ENCODE data around the gene WDR72.

The WDR72 gene

DNA sequence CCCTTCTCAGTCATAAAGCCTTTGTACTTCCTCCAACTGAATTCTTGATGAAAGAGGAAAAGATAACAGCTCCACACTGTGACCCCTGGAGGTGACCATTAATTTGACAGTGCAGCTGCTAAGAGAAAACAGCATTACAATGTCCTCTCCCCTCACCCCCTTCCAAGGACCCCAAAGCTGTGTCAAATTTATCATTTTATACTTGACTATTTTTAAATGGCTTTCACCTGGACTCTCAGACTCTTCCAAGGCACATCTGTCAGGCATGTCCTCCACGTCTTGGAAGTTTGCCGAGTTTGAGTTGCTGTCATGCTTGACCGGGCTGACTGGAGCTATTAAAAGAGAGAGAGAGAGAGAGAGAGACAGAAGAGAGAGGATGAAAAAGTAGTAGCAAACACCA, 236.5 kb downstream of the WDR72 start:
- Histone ChIP-seq H3K27me3 (ENCODE audit: control insufficient read depth, insufficient read depth, low read length) (no peaks in the 10 kb centered on the region), H3K4me2 (ENCODE audit: low read length) (no peak overlapping the region), H3K36me3 (ENCODE audit: insufficient read depth, low read length) (no peaks in the 10 kb centered on the region)

GRCh38 chr15:53520996-53521395, 238.5 kb downstream of the WDR72 start:
- H3K4me3 ChIP-seq (ENCODE audit: low read length) = no peak overlapping the region
- H3K4me1 ChIP-seq (ENCODE audit: control insufficient read depth, insufficient read depth, low read length) = no peaks in the 10 kb centered on the region
- H3K9ac ChIP-seq (ENCODE audit: low read depth, low read length) = no peak overlapping the region
- no peak overlapping the region for H3K4me2 ChIP-seq (ENCODE audit: low read length)
- no peaks in the 10 kb centered on the region for H3K36me3 ChIP-seq (ENCODE audit: insufficient read depth, low read length)
- peaks cover 3% of the 10 kb centered on the region for H3K9me3 ChIP-seq (replicated peaks; ENCODE audit: low read length)
- H3K27me3 ChIP-seq (ENCODE audit: control insufficient read depth, insufficient read depth, low read length) = no peaks in the 10 kb centered on the region

More for the DNA sequence above, 236.5 kb downstream of the WDR72 start:
- H3K4me3 ChIP-seq (ENCODE audit: low read length) = no peak overlapping the region
- no peaks in the 10 kb centered on the region for H3K4me1 ChIP-seq (ENCODE audit: control insufficient read depth, insufficient read depth, low read length)
- peaks cover 8% of the 10 kb centered on the region for H3K9me3 ChIP-seq (replicated peaks; ENCODE audit: low read length)
- H3K9ac ChIP-seq (ENCODE audit: low read depth, low read length) = no peak overlapping the region

GRCh38 chr15:53513431-53513830, 246.0 kb downstream of the WDR72 start:
- Histone ChIP-seq H3K27me3 (ENCODE audit: control insufficient read depth, insufficient read depth, low read length) (no peaks in the 10 kb centered on the region), H3K36me3 (ENCODE audit: insufficient read depth, low read length) (no peaks in the 10 kb centered on the region)

DNA sequence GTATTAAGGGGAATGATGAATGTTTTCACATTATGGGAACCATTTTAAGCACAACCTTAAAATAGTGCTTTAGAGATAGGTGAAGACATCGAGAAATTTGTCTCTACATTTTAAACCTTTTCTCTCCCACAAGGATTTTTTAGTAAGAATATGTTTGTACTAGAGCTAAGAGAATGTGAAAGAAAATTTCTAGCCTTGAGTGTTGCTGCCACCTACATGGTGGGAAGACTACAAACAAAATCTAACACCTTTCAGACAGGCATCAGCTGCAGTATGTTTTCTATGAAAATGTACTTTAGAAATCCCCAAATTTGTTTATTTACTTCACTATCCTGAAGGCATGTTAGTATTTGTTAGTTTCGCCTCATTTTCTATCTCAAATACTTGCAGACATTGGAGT, 247.4 kb downstream of the WDR72 start:
- Histone ChIP-seq H3K4me2 (ENCODE audit: low read length) (no peak overlapping the region), H3K4me3 (ENCODE audit: low read length) (no peak overlapping the region), H3K9me3 (replicated peaks; ENCODE audit: low read length) (peaks cover 3% of the 10 kb centered on the region), H3K36me3 (ENCODE audit: insufficient read depth, low read length) (no peaks in the 10 kb centered on the region), H3K27me3 (ENCODE audit: control insufficient read depth, insufficient read depth, low read length) (no peaks in the 10 kb centered on the region), H3K4me1 (ENCODE audit: control insufficient read depth, insufficient read depth, low read length) (no peaks in the 10 kb centered on the region), H3K9ac (ENCODE audit: low read depth, low read length) (no peak overlapping the region)

More at GRCh38 chr15:53513431-53513830, 246.0 kb downstream of the WDR72 start:
- no peak overlapping the region for H3K4me3 ChIP-seq (ENCODE audit: low read length)
- H3K4me2 ChIP-seq (ENCODE audit: low read length) = no peak overlapping the region
- H3K9ac ChIP-seq (ENCODE audit: low read depth, low read length) = no peak overlapping the region
- peaks cover 3% of the 10 kb centered on the region for H3K9me3 ChIP-seq (replicated peaks; ENCODE audit: low read length)
- no peaks in the 10 kb centered on the region for H3K4me1 ChIP-seq (ENCODE audit: control insufficient read depth, insufficient read depth, low read length)

DNA sequence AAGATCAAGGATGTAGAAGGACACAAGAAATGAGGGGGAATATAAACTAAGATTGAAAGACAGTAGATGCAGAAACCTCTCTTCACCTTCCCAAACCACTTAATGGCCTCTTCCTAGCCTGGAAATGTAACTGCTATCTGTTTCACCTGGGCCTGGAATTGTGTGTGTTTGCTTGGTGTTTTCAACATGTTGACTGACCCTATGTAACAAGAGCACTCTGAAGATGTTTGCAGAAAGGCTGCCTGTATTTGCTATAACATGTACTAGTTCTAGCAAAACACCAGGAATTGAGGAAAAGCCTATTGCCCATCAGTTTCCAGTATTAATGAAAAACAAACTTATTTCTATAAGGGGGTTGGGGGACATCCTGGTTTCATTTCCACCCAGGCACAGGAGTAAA, 248.3 kb downstream of the WDR72 start:
- H3K4me2 ChIP-seq (ENCODE audit: low read length) = no peak overlapping the region
- H3K4me1 ChIP-seq (ENCODE audit: control insufficient read depth, insufficient read depth, low read length) = no peaks in the 10 kb centered on the region
- peaks cover 3% of the 10 kb centered on the region for H3K9me3 ChIP-seq (replicated peaks; ENCODE audit: low read length)
- no peaks in the 10 kb centered on the region for H3K27me3 ChIP-seq (ENCODE audit: control insufficient read depth, insufficient read depth, low read length)
- H3K4me3 ChIP-seq (ENCODE audit: low read length) = no peak overlapping the region
- H3K36me3 ChIP-seq (ENCODE audit: insufficient read depth, low read length) = no peaks in the 10 kb centered on the region
- no peak overlapping the region for H3K9ac ChIP-seq (ENCODE audit: low read depth, low read length)

GRCh38 chr15:53506370-53506769, 253.1 kb downstream of the WDR72 start:
- H3K9me3 ChIP-seq (replicated peaks; ENCODE audit: low read length) = peaks cover 3% of the 10 kb centered on the region
- no peaks in the 10 kb centered on the region for H3K27me3 ChIP-seq (ENCODE audit: control insufficient read depth, insufficient read depth, low read length)
- H3K4me3 ChIP-seq (ENCODE audit: low read length) = no peak overlapping the region
- H3K4me2 ChIP-seq (ENCODE audit: low read length) = no peak overlapping the region
- H3K36me3 ChIP-seq (ENCODE audit: insufficient read depth, low read length) = no peaks in the 10 kb centered on the region
- no peaks in the 10 kb centered on the region for H3K4me1 ChIP-seq (ENCODE audit: control insufficient read depth, insufficient read depth, low read length)
- H3K9ac ChIP-seq (ENCODE audit: low read depth, low read length) = no peak overlapping the region

GRCh38 chr15:53498996-53499395, 260.5 kb downstream of the WDR72 start:
- H3K9ac ChIP-seq (ENCODE audit: low read depth, low read length) = no peak overlapping the region
- H3K27me3 ChIP-seq (ENCODE audit: control insufficient read depth, insufficient read depth, low read length) = no peaks in the 10 kb centered on the region
- no peak overlapping the region for H3K4me3 ChIP-seq (ENCODE audit: low read length)
- no peak overlapping the region for H3K4me2 ChIP-seq (ENCODE audit: low read length)
- H3K4me1 ChIP-seq (ENCODE audit: control insufficient read depth, insufficient read depth, low read length) = no peaks in the 10 kb centered on the region
- H3K36me3 ChIP-seq (ENCODE audit: insufficient read depth, low read length) = no peaks in the 10 kb centered on the region
- H3K9me3 ChIP-seq (replicated peaks; ENCODE audit: low read length) = no peaks in the 10 kb centered on the region

- no peaks in the 10 kb centered on the region for H3K9me3 ChIP-seq (replicated peaks; ENCODE audit: low read length)
- H3K36me3 ChIP-seq (ENCODE audit: insufficient read depth, low read length) = no peaks in the 10 kb centered on the region
- no peak overlapping the region for H3K4me3 ChIP-seq (ENCODE audit: low read length)
- H3K4me1 ChIP-seq (ENCODE audit: control insufficient read depth, insufficient read depth, low read length) = no peaks in the 10 kb centered on the region
- H3K27me3 ChIP-seq (ENCODE audit: control insufficient read depth, insufficient read depth, low read length) = no peaks in the 10 kb centered on the region
- no peak overlapping the region for H3K4me2 ChIP-seq (ENCODE audit: low read length)
- no peak overlapping the region for H3K9ac ChIP-seq (ENCODE audit: low read depth, low read length)
Observed at GRCh38 chr15:53490341-53490740, 269.1 kb downstream of the WDR72 start.

DNA sequence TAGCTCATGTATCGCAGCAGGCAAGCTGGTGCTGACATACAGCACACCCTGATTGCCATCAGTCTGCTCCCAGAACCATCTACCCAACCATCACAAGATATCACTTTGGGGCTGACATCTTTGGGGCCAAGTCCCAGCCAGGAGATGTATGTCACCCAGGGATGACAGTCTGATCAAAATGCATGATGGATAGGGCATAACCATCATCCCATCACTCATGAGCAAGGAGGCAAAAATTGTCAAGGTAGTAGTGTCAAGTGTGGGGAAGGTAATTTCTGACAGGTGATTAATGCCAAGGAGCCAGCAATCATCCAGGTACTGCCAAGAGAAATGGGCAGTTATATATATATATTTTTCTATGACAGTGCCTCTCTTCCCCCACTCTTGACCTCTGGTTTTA, 277.4 kb downstream of the WDR72 start:
- H3K4me1 ChIP-seq (ENCODE audit: control insufficient read depth, insufficient read depth, low read length) = no peaks in the 10 kb centered on the region
- no peak overlapping the region for H3K4me3 ChIP-seq (ENCODE audit: low read length)
- H3K27me3 ChIP-seq (ENCODE audit: control insufficient read depth, insufficient read depth, low read length) = no peaks in the 10 kb centered on the region
- H3K4me2 ChIP-seq (ENCODE audit: low read length) = no peak overlapping the region
- no peaks in the 10 kb centered on the region for H3K36me3 ChIP-seq (ENCODE audit: insufficient read depth, low read length)
- H3K9me3 ChIP-seq (replicated peaks; ENCODE audit: low read length) = peaks cover 3% of the 10 kb centered on the region
- no peak overlapping the region for H3K9ac ChIP-seq (ENCODE audit: low read depth, low read length)

DNA sequence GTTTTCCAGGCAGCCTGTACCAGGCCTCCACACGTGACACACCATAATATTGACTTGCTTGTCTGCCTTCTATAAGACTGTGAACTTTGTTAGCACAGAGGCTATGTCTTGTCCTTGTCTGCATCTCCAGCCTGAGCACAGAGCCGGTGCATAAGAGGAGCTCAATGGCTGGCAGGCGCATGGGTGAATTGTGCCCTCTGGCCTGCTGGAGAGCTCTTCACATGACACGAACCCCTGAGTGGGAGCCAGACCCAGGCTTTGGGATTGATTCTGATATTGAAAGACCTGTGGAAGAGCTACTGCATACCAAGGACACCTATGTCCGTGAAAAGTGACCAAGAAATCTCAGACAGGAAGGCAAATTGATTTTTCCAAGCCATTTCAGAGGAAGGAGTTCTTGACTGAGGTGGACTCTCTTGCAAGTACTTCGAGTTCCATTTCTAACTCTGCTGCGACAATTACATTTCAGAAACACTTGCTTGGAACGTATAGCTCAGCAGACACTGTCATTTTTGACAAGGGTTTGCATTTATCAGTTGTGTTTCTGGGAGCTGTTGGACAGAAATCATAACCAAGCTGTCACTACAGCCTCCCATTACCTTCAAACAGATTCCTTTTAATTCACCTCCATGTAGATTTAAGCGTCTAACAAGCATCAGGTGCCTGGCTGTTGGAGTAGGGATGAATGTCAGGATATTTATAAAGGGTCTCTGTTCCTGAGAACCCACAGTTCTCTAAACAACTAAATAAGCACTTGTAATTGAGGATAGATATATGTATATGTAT, 281.3 kb downstream of the WDR72 start:
- Histone ChIP-seq H3K4me2 (ENCODE audit: low read length) (no peak overlapping the region), H3K27me3 (ENCODE audit: control insufficient read depth, insufficient read depth, low read length) (no peaks in the 10 kb centered on the region), H3K36me3 (ENCODE audit: insufficient read depth, low read length) (no peaks in the 10 kb centered on the region), H3K4me3 (ENCODE audit: low read length) (no peak overlapping the region), H3K9ac (ENCODE audit: low read depth, low read length) (no peak overlapping the region), H3K4me1 (ENCODE audit: control insufficient read depth, insufficient read depth, low read length) (no peaks in the 10 kb centered on the region), H3K9me3 (replicated peaks; ENCODE audit: low read length) (peaks cover 7% of the 10 kb centered on the region)

GRCh38 chr15:53473886-53474285, 285.6 kb downstream of the WDR72 start:
- no peak overlapping the region for H3K9ac ChIP-seq (ENCODE audit: low read depth, low read length)
- H3K9me3 ChIP-seq (replicated peaks; ENCODE audit: low read length) = peaks cover 13% of the 10 kb centered on the region
- H3K27me3 ChIP-seq (ENCODE audit: control insufficient read depth, insufficient read depth, low read length) = no peaks in the 10 kb centered on the region
- H3K4me2 ChIP-seq (ENCODE audit: low read length) = no peak overlapping the region
- no peaks in the 10 kb centered on the region for H3K36me3 ChIP-seq (ENCODE audit: insufficient read depth, low read length)
- H3K4me1 ChIP-seq (ENCODE audit: control insufficient read depth, insufficient read depth, low read length) = no peaks in the 10 kb centered on the region
- no peak overlapping the region for H3K4me3 ChIP-seq (ENCODE audit: low read length)

DNA sequence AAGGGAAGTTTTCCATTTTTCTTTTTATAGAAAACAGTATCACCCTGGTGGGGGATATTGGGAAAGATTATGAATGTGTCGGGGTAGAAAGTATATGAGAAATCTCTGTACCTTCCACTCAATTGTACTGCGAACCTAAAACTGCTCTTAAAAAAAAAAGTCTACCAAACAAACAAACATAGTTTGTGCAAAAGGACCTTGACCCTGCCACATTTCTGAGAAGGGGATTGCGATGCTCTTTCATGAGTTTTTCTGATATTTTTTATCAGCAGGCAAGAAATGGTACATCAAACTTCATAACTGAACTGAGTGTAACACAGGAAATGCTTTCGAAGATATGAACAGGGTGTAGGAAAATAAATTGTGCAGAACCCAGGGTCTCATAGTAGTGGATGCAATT, 286.0 kb downstream of the WDR72 start:
- no peaks in the 10 kb centered on the region for H3K36me3 ChIP-seq (ENCODE audit: insufficient read depth, low read length)

More for the DNA sequence above, 286.0 kb downstream of the WDR72 start:
- Histone ChIP-seq H3K9ac (ENCODE audit: low read depth, low read length) (no peak overlapping the region), H3K4me1 (ENCODE audit: control insufficient read depth, insufficient read depth, low read length) (no peaks in the 10 kb centered on the region), H3K27me3 (ENCODE audit: control insufficient read depth, insufficient read depth, low read length) (no peaks in the 10 kb centered on the region), H3K4me3 (ENCODE audit: low read length) (no peak overlapping the region), H3K9me3 (replicated peaks; ENCODE audit: low read length) (peaks cover 16% of the 10 kb centered on the region), H3K4me2 (ENCODE audit: low read length) (no peak overlapping the region)
